A172 (cell line): ENCODE data around the gene CACNG3. TPM values are rescaled to one million over a fixed set of nuclear protein-coding genes. Genes with fewer than 3 reads are reported as not detected.
"Not testable (repeated sequence)": the region's sequence is repeated elsewhere in the genome, so short reads cannot be mapped to it uniquely, and the experiment has no call there.

Experiments used
- DNase-seq: peaks from one replicate; pipeline ENCODE4 v3.0.0-alpha.2; 2015; ENCODE audit warnings: low spot score
- total RNA-seq: library from RNA; depleted of rRNA; stranded (reverse); fragments of >200 nt; shearing (Covaris generic); gene quantifications from 2 replicates; pipeline ENCODE4 v1.2.3, GENCODE V29; 2014

CACNG3 gene
- total RNA-seq, 1 experiment from 2014 or later: not detected

GRCh38 chr16:24332582-24333090 is 76.5 kb downstream of the CACNG3 start:
- no peak for DNase-seq

- DNase-seq: no peak
These were observed 80.4 kb downstream of the CACNG3 start for GRCh38 chr16:24336491-24336890.

- DNase-seq: no peak
These were observed 80.9 kb downstream of the CACNG3 start for GRCh38 chr16:24337013-24337412.

- DNase-seq: not testable (repeated sequence)
These were observed 87.7 kb downstream of the CACNG3 start for GRCh38 chr16:24343829-24344228.

GRCh38 chr16:24344784-24345183 is 88.6 kb downstream of the CACNG3 start:
- no peak for DNase-seq

- no peak for DNase-seq
These were observed 89.6 kb downstream of the CACNG3 start for GRCh38 chr16:24345704-24346103.

GRCh38 chr16:24346734-24347133 is 90.6 kb downstream of the CACNG3 start:
- no peak for DNase-seq

- no peak for DNase-seq
These were observed 91.4 kb downstream of the CACNG3 start for GRCh38 chr16:24347556-24347955.

- DNase-seq: no peak
These were observed 92.6 kb downstream of the CACNG3 start for GRCh38 chr16:24348545-24349290.

GRCh38 chr16:24349320-24349719 is 93.2 kb downstream of the CACNG3 start:
- no peak for DNase-seq

GRCh38 chr16:24352746-24353145 is 96.6 kb downstream of the CACNG3 start:
- no peak for DNase-seq

- no peak for DNase-seq
These were observed 97.5 kb downstream of the CACNG3 start for GRCh38 chr16:24353622-24354021.

GRCh38 chr16:24357511-24357910 is 101.4 kb downstream of the CACNG3 start:
- no peak for DNase-seq

- DNase-seq: no peak
These were observed 102.0 kb downstream of the CACNG3 start for GRCh38 chr16:24358117-24358516.

- DNase-seq: no peak
These were observed 103.4 kb downstream of the CACNG3 start for GRCh38 chr16:24359490-24359889.

GRCh38 chr16:24360936-24361335 is 104.8 kb downstream of the CACNG3 start:
- DNase-seq: no peak

GRCh38 chr16:24364596-24364995 is 108.5 kb downstream of the CACNG3 start:
- no peak for DNase-seq

- DNase-seq: no peak
These were observed 111.1 kb downstream of the CACNG3 start for GRCh38 chr16:24367186-24367710.

- DNase-seq: no peak
These were observed 116.7 kb downstream of the CACNG3 start for GRCh38 chr16:24372824-24373223.

- DNase-seq: no peak
These were observed 122.9 kb downstream of the CACNG3 start for GRCh38 chr16:24378999-24379398.

- no peak for DNase-seq
These were observed 125.5 kb downstream of the CACNG3 start for GRCh38 chr16:24381470-24382118.

- DNase-seq: no peak
These were observed 126.8 kb downstream of the CACNG3 start for GRCh38 chr16:24382762-24383407.
